ENCODE results near the gene CERS6. TPM values are rescaled to one million over a fixed set of nuclear protein-coding genes. Genes with fewer than 3 reads are reported as not detected.

The CERS6 gene
- total RNA-seq, 2 donors from 2014 or later: 12.5 to 16.3 TPM

- ATAC-seq: no peak
- 63 to 73% methylated on average over 6 of the region's 6 CpGs for WGBS, 2 donors
These were observed 65.1 kb downstream of the CERS6 start for GRCh38 chr2:168521053-168521741.

GRCh38 chr2:168522446-168522845, 66.4 kb downstream of the CERS6 start:
- DNase-seq (no peak), ATAC-seq (no peak)
- WGBS, 2 donors: 93 to 94% methylated on average over 2 of the region's 2 CpGs
- Histone ChIP-seq H3K9me3 (no peaks in the 10 kb centered on the region), H3K27me3 (no peaks in the 10 kb centered on the region), H3K27ac (no peak overlapping the region), H3K4me1 (peaks cover 3% of the 10 kb centered on the region), H3K36me3 (replicated peaks in 1 of 2; ENCODE audit: insufficient read depth in 1 of 2, low read depth in 2 of 2) (no peaks in the 10 kb centered on the region), H3K4me3 (no peak overlapping the region)
- no peak for TF ChIP-seq CTCF (IDR thresholded peaks at IDR 0.05)
- no peak for TF ChIP-seq POLR2A (IDR thresholded peaks at IDR 0.05)
- intact Hi-C loops (cut with DNase I): no loop called here

More at GRCh38 chr2:168521053-168521741, 65.1 kb downstream of the CERS6 start:
- H3K4me3 ChIP-seq: no peak overlapping the region
- H3K36me3 ChIP-seq (replicated peaks in 1 of 2; ENCODE audit: insufficient read depth in 1 of 2, low read depth in 2 of 2): no peaks in the 10 kb centered on the region
- no peak for DNase-seq
- no peaks in the 10 kb centered on the region for H3K27me3 ChIP-seq
- H3K4me1 ChIP-seq: peaks cover 2% of the 10 kb centered on the region
- intact Hi-C loops (cut with DNase I): no loop called here
- no peak overlapping the region for H3K27ac ChIP-seq
- no peaks in the 10 kb centered on the region for H3K9me3 ChIP-seq
- no peak for TF ChIP-seq CTCF (IDR thresholded peaks at IDR 0.05)
- TF ChIP-seq POLR2A (IDR thresholded peaks at IDR 0.05): no peak

- Histone ChIP-seq H3K36me3 (replicated peaks in 1 of 2; ENCODE audit: insufficient read depth in 1 of 2, low read depth in 2 of 2) (no peaks in the 10 kb centered on the region), H3K9me3 (no peaks in the 10 kb centered on the region), H3K27ac (no peak overlapping the region), H3K4me3 (no peak overlapping the region), H3K4me1 (peaks cover 3% of the 10 kb centered on the region), H3K27me3 (no peaks in the 10 kb centered on the region)
- no peak for TF ChIP-seq CTCF (IDR thresholded peaks at IDR 0.05)
- no peak for TF ChIP-seq POLR2A (IDR thresholded peaks at IDR 0.05)
- 78 to 82% methylated on average over 2 of the region's 2 CpGs for WGBS, 2 donors
- intact Hi-C loops (cut with DNase I): no loop called here
- DNase-seq (no peak), ATAC-seq (no peak)
These were observed 67.9 kb downstream of the CERS6 start for GRCh38 chr2:168524005-168524404.

- Histone ChIP-seq H3K4me3 (no peak overlapping the region), H3K27me3 (no peaks in the 10 kb centered on the region), H3K4me1 (peaks cover 3% of the 10 kb centered on the region), H3K9me3 (no peaks in the 10 kb centered on the region), H3K36me3 (replicated peaks in 1 of 2; ENCODE audit: insufficient read depth in 1 of 2, low read depth in 2 of 2) (no peaks in the 10 kb centered on the region), H3K27ac (no peak overlapping the region)
- intact Hi-C loops (cut with DNase I): no loop called here
- no peak for TF ChIP-seq CTCF (IDR thresholded peaks at IDR 0.05)
- no peak for TF ChIP-seq POLR2A (IDR thresholded peaks at IDR 0.05)
- ATAC-seq (no peak), DNase-seq (no peak)
- 75 to 88% methylated on average over 3 of the region's 3 CpGs for WGBS, 2 donors
These were observed 68.9 kb downstream of the CERS6 start for GRCh38 chr2:168525020-168525419.

All from body of pancreas (tissue), 4 donors.